A549 (cell line): ENCODE data around the gene C19orf25. TPM values are rescaled to one million over a fixed set of nuclear protein-coding genes. Genes with fewer than 3 reads are reported as not detected.

Experiments used
- ATAC-seq, 2 experiments: fragments of 200-7000 bp in 1 of 2; fragments of >200 bp in 1 of 2; cut with Nextera tagmentation in 1 of 2; cut with Tn5 transposase in 1 of 2; 3 replicates each; pipeline versions ENCODE4 v1.8.0 to v1.9.1; 2018 to 2020; ENCODE audit warnings: mild to moderate bottlenecking in 1 of 2, moderate library complexity in 1 of 2
- CTCF ChIA-PET: fragments of 300-600 bp; sonication (Branson Sonifier 250); formaldehyde crosslinking; extraction: SDS; loops from one replicate; lab custom pipeline; 2021; ENCODE audit warnings: antibody characterized with exemption, inconsistent platforms; lab: Yijun Ruan, JAX
- POLR2A ChIA-PET: fragments of 350-600 bp; formaldehyde crosslinking; extraction: SDS; loops from one replicate; lab custom pipeline; 2021; ENCODE audit warnings: antibody characterized with exemption, inconsistent platforms; lab: Yijun Ruan, JAX
- DNase-seq, 2 experiments: peaks; one replicate each; pipeline versions ENCODE4 v3.0.0 to v3.0.0-alpha.2; 2011 to 2016; ENCODE audit warnings: low read depth in 1 of 2, low spot score in 1 of 2
- FAIRE-seq: peaks from 2 replicates; lab custom pipeline; 2011; peaks lifted over from hg19 to GRCh38; lab: Jason Lieb, UNC
- H3K27ac ChIP-seq, 2 experiments: fragments of >200 bp; sonication (Bioruptor Twin); formaldehyde crosslinking; 3 replicates each; pipeline ENCODE4 v1.5.1; 2016 to 2017
- H3K4me1 ChIP-seq: fragments of >200 bp; sonication (Bioruptor Twin); formaldehyde crosslinking; 3 replicates; pipeline ENCODE4 v1.6.1; 2016
- H3K4me2 ChIP-seq: fragments of >200 bp; sonication (Bioruptor Twin); formaldehyde crosslinking; 3 replicates; pipeline ENCODE4 v1.6.1; 2016
- H3K4me3 ChIP-seq: fragments of >200 bp; sonication (Bioruptor Twin); formaldehyde crosslinking; 3 replicates; pipeline ENCODE4 v1.5.1; 2016
- H3K9me3 ChIP-seq: fragments of >200 bp; sonication (Bioruptor Twin); formaldehyde crosslinking; 3 replicates; pipeline ENCODE4 v1.6.1; 2016
- BHLHE40 ChIP-seq: IDR thresholded peaks from 2 replicates; pipeline ENCODE4 v1.6.1; 2012; ENCODE audit warnings: low read depth, low read length, inconsistent platforms
- CBX8 ChIP-seq: fragments of 200-600 bp; sonication (generic); IDR thresholded peaks from 2 replicates; pipeline ENCODE4 v1.6.1; 2016
- CEBPB ChIP-seq, 2 experiments: fragments of >200 bp in 1 of 2; sonication (Bioruptor Twin) in 1 of 2; formaldehyde crosslinking in 1 of 2; IDR thresholded peaks; 2 replicates each; pipeline ENCODE4 v1.6.1; 2012 to 2016
- CHD2 ChIP-seq: fragments of 150-350 bp; IDR thresholded peaks from 2 replicates; pipeline ENCODE4 v1.6.1; 2014; ENCODE audit warnings: low read length; ENCODE audit not compliant: partially characterized antibody
- EHF ChIP-seq: fragments of 250-450 bp; sonication (Bioruptor Pico); IDR thresholded peaks from 2 replicates; pipeline ENCODE4 v1.5.0; 2020; ENCODE audit warnings: mild to moderate bottlenecking
- GATA3 ChIP-seq: IDR thresholded peaks from 2 replicates; pipeline ENCODE4 v1.6.1; 2012; ENCODE audit warnings: borderline replicate concordance
- HDAC2 ChIP-seq: fragments of 200-600 bp; sonication (generic); IDR thresholded peaks from 2 replicates; pipeline ENCODE4 v1.6.1; 2016
- HOXA7 ChIP-seq: fragments of 250-450 bp; sonication (Bioruptor Pico); IDR thresholded peaks from 2 replicates; pipeline ENCODE4 v1.5.0; 2020; ENCODE audit warnings: mild to moderate bottlenecking, moderate library complexity
- HOXB5 ChIP-seq: fragments of 250-450 bp; sonication (Bioruptor Pico); IDR thresholded peaks from 2 replicates; pipeline ENCODE4 v1.5.0; 2020; ENCODE audit warnings: mild to moderate bottlenecking, moderate library complexity
- JUN ChIP-seq, 2 experiments: fragments of >200 bp; sonication (Bioruptor Twin); formaldehyde crosslinking; IDR thresholded peaks; 2 replicates in 1 of 2; 3 replicates in 1 of 2; pipeline ENCODE4 v1.6.1; 2016 to 2017
- JUNB ChIP-seq: fragments of >200 bp; sonication (Bioruptor Twin); formaldehyde crosslinking; IDR thresholded peaks from 2 replicates; pipeline ENCODE4 v1.6.1; 2016
- MAZ ChIP-seq: fragments of 150-350 bp; IDR thresholded peaks from 2 replicates; pipeline ENCODE4 v1.6.1; 2014; ENCODE audit warnings: antibody characterized with exemption, low read depth, low read length, borderline replicate concordance
- NFE2L2 ChIP-seq: fragments of 150-350 bp; conservative IDR thresholded peaks from 2 replicates; pipeline ENCODE4 v1.6.1; 2014; ENCODE audit warnings: low read length
- NPAS2 ChIP-seq: fragments of 250-450 bp; sonication (Bioruptor Pico); IDR thresholded peaks from 2 replicates; pipeline ENCODE4 v1.8.0; 2022; ENCODE audit warnings: mild to moderate bottlenecking, moderate library complexity, borderline replicate concordance
- NR3C1 ChIP-seq: fragments of >200 bp; sonication (Bioruptor Twin); formaldehyde crosslinking; IDR thresholded peaks from 3 replicates; pipeline ENCODE4 v1.6.1; 2017
- PHF8 ChIP-seq: fragments of 200-600 bp; sonication (generic); IDR thresholded peaks from 2 replicates; pipeline ENCODE4 v1.6.1; 2016; ENCODE audit warnings: low read depth, mild to moderate bottlenecking, antibody characterized with exemption, moderate library complexity, borderline replicate concordance
- RAD21 ChIP-seq, 2 experiments: fragments of >200 bp in 1 of 2; sonication (Bioruptor Twin) in 1 of 2; formaldehyde crosslinking in 1 of 2; IDR thresholded peaks in 1 of 2; conservative IDR thresholded peaks in 1 of 2; 2 replicates in 1 of 2; 3 replicates in 1 of 2; pipeline ENCODE4 v1.6.1; 2012 to 2018; ENCODE audit warnings: inconsistent platforms in 1 of 2
- ZNF302 ChIP-seq: fragments of 250-450 bp; sonication (Bioruptor Pico); IDR thresholded peaks from 2 replicates; pipeline ENCODE4 v1.9.0; 2021; ENCODE audit warnings: inconsistent platforms, mild to moderate bottlenecking, moderate library complexity
- ZSCAN20 ChIP-seq: fragments of 250-450 bp; sonication (Bioruptor Pico); IDR thresholded peaks from 2 replicates; pipeline ENCODE4 v1.8.0; 2022; ENCODE audit warnings: mild to moderate bottlenecking, moderate library complexity
- WGBS: methylation state at CpG from one replicate; pipeline ENCODE4 v1.1.6; 2017; ENCODE audit errors: missing lambda C conversion rate; 5-methylcytosine and 5-hydroxymethylcytosine counted together
- polyA plus RNA-seq, 4 experiments: library from polyadenylated mRNA; depleted of rRNA in 3 of 4; stranded (reverse); fragments of >200 nt; fragmentation: RNase III in 1 of 4; extraction: RNeasy Plus Mini Kit Qiagen cat#74134 plus additional on column Dnase treatment in 1 of 4; gene quantifications; 2 replicates in 3 of 4; 3 replicates in 1 of 4; pipeline ENCODE4 v1.2.3, GENCODE V29; 2011 to 2017
- TF ChIP-seq, protein P1 (sequence below): fragments of 150-350 bp; IDR thresholded peaks from 2 replicates; pipeline ENCODE4 v1.6.1; 2014; ENCODE audit warnings: low read depth, mild to moderate bottlenecking, low read length
- TF ChIP-seq, protein P2 (sequence below): fragments of >200 bp; sonication (Bioruptor Twin); formaldehyde crosslinking; IDR thresholded peaks from 3 replicates; pipeline ENCODE4 v1.5.1; 2016
- TF ChIP-seq, protein P3 (sequence below): IDR thresholded peaks from 2 replicates; pipeline ENCODE4 v1.6.1; 2012
- TF ChIP-seq, protein P4 (sequence below): fragments of >200 bp; sonication (Bioruptor Twin); formaldehyde crosslinking; IDR thresholded peaks from 3 replicates; pipeline ENCODE4 v1.6.1; 2016
- TF ChIP-seq, protein P5 (sequence below): IDR thresholded peaks from 2 replicates; pipeline ENCODE4 v1.6.1; 2012

Gene C19orf25
- polyA plus RNA-seq, 2 of the 4 experiments (the other 2 are of a cell fraction): 8.2 to 20.7 TPM

DNA sequence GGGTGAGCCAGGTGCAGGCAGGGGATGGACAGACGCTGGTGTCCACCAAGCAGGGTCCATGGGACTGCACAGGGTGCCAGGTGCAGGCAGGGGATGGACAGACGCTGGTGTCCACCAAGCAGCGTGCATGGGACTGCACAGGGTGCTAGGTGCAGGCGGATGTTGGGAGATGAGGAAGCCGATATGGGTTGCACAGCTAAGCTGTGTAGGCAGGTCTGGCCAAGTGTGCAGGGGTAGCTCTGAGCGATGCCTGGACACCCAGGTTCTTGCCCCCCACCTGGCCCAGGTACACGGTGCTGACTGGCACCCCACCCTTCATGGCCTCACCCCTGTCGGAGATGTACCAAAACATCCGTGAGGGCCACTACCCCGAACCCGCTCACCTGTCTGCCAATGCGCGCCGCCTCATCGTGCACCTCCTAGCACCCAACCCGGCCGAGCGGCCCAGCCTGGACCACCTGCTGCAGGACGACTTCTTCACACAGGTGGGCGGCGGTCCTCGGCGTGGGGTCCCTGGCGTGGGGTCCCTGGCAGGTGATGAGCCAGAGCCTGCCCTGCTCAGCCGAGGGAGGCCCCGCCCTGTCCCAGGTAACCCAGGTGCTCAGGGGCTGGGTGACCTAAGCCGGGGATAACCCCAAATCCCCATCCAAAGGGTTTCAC lies 48.8 kb upstream of the C19orf25 start (continued):
- TF ChIP-seq, protein P1, sequence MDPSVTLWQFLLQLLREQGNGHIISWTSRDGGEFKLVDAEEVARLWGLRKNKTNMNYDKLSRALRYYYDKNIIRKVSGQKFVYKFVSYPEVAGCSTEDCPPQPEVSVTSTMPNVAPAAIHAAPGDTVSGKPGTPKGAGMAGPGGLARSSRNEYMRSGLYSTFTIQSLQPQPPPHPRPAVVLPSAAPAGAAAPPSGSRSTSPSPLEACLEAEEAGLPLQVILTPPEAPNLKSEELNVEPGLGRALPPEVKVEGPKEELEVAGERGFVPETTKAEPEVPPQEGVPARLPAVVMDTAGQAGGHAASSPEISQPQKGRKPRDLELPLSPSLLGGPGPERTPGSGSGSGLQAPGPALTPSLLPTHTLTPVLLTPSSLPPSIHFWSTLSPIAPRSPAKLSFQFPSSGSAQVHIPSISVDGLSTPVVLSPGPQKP: no peak
- no peak for TF ChIP-seq JUN (IDR thresholded peaks at IDR 0.05)
- no peak for TF ChIP-seq NFE2L2
- TF ChIP-seq HOXB5 (CRISPR knock-in tag): no peak
- no peak for TF ChIP-seq PHF8

DNA sequence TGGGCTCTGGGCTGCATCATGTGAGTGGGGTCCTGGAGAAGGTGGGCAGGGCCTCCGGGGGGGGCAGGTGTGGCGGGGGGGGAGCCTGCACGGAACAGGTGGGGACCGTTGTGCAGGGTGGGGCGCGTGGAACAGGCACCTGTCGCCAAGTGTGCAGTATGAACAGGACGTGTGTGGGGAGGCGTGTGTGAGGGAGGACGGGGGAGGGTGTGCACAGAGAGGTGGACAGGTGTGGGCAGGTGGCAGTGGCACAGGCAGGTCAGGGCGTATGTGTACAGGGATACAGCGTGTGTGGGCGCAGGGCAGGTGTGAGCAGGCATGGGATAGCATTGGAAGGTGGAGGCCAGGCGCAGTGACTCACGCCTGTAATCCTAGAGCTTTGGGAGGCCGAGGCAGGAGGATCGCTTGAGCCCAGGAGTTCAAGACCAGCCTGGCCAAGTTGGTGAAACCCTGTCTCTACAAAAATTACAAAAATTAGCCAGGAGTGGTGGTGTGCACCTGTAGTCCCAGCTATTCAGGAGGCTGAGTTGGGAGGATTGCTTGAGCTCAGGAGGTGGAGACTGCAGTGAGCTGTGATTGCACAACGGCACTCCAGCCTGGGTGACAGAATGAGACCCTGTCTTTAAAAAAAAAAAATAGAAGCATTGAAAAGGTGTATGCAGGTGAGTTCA lies 48.1 kb upstream of the C19orf25 start:
- H3K9me3 ChIP-seq: no peaks in the 10 kb centered on the region
- no peak for DNase-seq
- H3K4me2 ChIP-seq: no peak overlapping the region
- no peak overlapping the region for H3K27ac ChIP-seq
- WGBS: 48% methylated on average over 7 of the region's 18 CpGs
- CTCF ChIA-PET: interaction anchor here (0.6 to 1.9 kb wide), 4 partner anchors 7 to 129 kb away, joined by 3 to 6 read pairs (median 6); no protein-coding TSS in a partner anchor
- TF ChIP-seq CHD2: no peak
- TF ChIP-seq JUNB: no peak
- peak in 1 of 2 experiments; percentile 44; a peak in 1 of 4 replicates for TF ChIP-seq CEBPB (IDR thresholded peaks at IDR 0.05)
- H3K4me1 ChIP-seq: no peaks in the 10 kb centered on the region
- POLR2A ChIA-PET: no interaction called here
- no peak overlapping the region for H3K4me3 ChIP-seq
- no peak for ATAC-seq
- FAIRE-seq: no peak

DNA sequence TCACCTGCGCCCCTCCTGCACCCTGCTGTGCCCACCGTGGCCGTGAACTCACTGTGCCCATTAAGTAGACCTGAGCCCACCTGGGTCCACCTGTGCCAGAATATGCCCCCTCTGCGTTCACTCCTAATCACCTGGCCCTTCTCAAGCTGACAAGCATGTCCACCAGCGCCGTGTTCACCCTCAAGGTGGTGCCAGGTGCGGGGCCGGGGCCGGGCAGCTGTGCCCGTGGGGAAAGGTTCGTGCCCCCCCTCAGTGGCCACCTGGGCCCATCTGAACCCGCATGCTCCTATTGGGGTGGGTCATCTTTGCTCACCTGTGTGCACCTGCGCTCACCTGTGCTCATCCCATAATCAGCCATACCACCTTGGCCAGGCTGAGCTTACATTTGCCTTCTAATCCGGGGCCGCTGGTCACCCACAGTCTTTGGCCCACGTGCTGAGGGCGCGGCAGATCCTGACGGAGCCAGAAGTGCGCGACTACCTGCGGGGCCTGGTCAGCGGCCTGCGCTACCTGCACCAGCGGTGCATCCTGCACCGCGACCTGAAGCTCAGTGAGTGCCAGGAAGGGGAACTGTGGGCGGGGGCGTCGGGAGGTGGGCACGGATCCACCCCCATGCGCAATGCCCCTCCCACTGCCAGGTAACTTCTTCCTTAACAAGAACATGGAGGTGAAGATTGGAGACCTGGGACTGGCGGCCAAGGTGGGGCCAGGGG lies 47.2 kb upstream of the C19orf25 start:
- WGBS: 32% methylated on average over 16 of the region's 33 CpGs
- FAIRE-seq: no peak

More for the DNA sequence above, 47.2 kb upstream of the C19orf25 start:
- Histone ChIP-seq H3K4me3 (no peak overlapping the region), H3K27ac (no peak overlapping the region), H3K4me1 (no peaks in the 10 kb centered on the region), H3K4me2 (no peak overlapping the region), H3K9me3 (no peaks in the 10 kb centered on the region)
- ATAC-seq (no peak), DNase-seq (no peak)
- TF ChIP-seq, protein P2, sequence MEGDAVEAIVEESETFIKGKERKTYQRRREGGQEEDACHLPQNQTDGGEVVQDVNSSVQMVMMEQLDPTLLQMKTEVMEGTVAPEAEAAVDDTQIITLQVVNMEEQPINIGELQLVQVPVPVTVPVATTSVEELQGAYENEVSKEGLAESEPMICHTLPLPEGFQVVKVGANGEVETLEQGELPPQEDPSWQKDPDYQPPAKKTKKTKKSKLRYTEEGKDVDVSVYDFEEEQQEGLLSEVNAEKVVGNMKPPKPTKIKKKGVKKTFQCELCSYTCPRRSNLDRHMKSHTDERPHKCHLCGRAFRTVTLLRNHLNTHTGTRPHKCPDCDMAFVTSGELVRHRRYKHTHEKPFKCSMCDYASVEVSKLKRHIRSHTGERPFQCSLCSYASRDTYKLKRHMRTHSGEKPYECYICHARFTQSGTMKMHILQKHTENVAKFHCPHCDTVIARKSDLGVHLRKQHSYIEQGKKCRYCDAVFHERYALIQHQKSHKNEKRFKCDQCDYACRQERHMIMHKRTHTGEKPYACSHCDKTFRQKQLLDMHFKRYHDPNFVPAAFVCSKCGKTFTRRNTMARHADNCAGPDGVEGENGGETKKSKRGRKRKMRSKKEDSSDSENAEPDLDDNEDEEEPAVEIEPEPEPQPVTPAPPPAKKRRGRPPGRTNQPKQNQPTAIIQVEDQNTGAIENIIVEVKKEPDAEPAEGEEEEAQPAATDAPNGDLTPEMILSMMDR: no peak
- TF ChIP-seq BHLHE40 (no peak), RAD21 (conservative IDR thresholded peaks at IDR 0.05 in 1 of 2, IDR thresholded peaks at IDR 0.05 in 1 of 2) (no peak), NPAS2 (no peak), ZSCAN20 (CRISPR knock-in tag) (no peak), CBX8 (no peak), EHF (CRISPR knock-in tag) (no peak), HOXA7 (CRISPR knock-in tag) (no peak), NR3C1 (no peak), HDAC2 (no peak), MAZ (no peak), ZNF302 (CRISPR knock-in tag) (no peak), GATA3 (no peak)
- TF ChIP-seq, protein P3, sequence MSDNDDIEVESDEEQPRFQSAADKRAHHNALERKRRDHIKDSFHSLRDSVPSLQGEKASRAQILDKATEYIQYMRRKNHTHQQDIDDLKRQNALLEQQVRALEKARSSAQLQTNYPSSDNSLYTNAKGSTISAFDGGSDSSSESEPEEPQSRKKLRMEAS: no peak
- TF ChIP-seq, protein P4, sequence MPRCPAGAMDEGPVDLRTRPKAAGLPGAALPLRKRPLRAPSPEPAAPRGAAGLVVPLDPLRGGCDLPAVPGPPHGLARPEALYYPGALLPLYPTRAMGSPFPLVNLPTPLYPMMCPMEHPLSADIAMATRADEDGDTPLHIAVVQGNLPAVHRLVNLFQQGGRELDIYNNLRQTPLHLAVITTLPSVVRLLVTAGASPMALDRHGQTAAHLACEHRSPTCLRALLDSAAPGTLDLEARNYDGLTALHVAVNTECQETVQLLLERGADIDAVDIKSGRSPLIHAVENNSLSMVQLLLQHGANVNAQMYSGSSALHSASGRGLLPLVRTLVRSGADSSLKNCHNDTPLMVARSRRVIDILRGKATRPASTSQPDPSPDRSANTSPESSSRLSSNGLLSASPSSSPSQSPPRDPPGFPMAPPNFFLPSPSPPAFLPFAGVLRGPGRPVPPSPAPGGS: no peak
- TF ChIP-seq, protein P5, sequence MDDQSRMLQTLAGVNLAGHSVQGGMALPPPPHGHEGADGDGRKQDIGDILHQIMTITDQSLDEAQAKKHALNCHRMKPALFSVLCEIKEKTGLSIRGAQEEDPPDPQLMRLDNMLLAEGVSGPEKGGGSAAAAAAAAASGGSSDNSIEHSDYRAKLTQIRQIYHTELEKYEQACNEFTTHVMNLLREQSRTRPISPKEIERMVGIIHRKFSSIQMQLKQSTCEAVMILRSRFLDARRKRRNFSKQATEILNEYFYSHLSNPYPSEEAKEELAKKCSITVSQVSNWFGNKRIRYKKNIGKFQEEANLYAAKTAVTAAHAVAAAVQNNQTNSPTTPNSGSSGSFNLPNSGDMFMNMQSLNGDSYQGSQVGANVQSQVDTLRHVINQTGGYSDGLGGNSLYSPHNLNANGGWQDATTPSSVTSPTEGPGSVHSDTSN: no peak
- ChIA-PET POLR2A (no interaction called here), CTCF (interaction anchor here (1.9 kb wide), 1 partner anchor 8 kb away, joined by 6 read pairs; no protein-coding TSS in a partner anchor)
